ENCODE measurements around the gene BAZ2A. TPM values are rescaled to one million over a fixed set of nuclear protein-coding genes. Genes with fewer than 3 reads are reported as not detected.
A peak's percentile ranks its signal among the peaks of the same experiment; 100 is the strongest.

Gene BAZ2A
- total RNA-seq, 4 donors from 2014 or later, result 32.1 to 73.2 (median 54.6) TPM

DNA sequence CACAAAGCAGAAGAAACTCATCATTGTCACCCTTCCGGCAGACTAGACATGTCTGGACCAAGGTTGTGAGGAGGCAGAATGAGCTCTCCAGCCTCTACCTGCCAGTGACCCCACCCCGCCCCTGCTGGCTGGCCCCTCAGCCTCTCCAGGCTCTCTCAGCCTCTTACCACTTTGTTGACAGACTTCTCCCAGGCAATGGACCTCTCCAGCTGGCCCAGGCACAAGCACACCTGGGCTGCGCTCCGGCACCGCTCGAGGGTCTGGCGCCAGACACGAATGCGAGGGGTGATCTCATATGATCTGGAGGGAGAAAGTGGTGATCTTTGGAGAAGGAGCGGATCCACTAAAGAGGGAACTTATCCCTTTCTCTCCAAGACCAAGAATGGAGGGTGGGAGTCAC is 30.3 kb downstream of the BAZ2A start:
- Histone ChIP-seq H3K27ac (no peak overlapping the region), H3K4me1 (peaks cover 0 to 11% (median 0%) of the 10 kb centered on the region in 3 donors), H3K27me3 (no peaks in the 10 kb centered on the region), H3K9me3 (no peaks in the 10 kb centered on the region), H3K4me3 (no peak overlapping the region), H3K36me3 (peaks cover 9 to 100% of the 10 kb centered on the region in 2 donors)
- WGBS, 2 donors (ENCODE audit: low coverage in 1 of 2), result 60 to 88% methylated on average over 1 of the region's 10 CpGs
- TF ChIP-seq POLR2AphosphoS5 (IDR thresholded peaks at IDR 0.05), result no peak
- TF ChIP-seq, protein P1, sequence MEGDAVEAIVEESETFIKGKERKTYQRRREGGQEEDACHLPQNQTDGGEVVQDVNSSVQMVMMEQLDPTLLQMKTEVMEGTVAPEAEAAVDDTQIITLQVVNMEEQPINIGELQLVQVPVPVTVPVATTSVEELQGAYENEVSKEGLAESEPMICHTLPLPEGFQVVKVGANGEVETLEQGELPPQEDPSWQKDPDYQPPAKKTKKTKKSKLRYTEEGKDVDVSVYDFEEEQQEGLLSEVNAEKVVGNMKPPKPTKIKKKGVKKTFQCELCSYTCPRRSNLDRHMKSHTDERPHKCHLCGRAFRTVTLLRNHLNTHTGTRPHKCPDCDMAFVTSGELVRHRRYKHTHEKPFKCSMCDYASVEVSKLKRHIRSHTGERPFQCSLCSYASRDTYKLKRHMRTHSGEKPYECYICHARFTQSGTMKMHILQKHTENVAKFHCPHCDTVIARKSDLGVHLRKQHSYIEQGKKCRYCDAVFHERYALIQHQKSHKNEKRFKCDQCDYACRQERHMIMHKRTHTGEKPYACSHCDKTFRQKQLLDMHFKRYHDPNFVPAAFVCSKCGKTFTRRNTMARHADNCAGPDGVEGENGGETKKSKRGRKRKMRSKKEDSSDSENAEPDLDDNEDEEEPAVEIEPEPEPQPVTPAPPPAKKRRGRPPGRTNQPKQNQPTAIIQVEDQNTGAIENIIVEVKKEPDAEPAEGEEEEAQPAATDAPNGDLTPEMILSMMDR (IDR thresholded peaks at IDR 0.05), result no peak
- TF ChIP-seq EP300 (IDR thresholded peaks at IDR 0.05), result no peak
- no peak for TF ChIP-seq POLR2A (IDR thresholded peaks at IDR 0.05)
- no peak for ATAC-seq

DNA sequence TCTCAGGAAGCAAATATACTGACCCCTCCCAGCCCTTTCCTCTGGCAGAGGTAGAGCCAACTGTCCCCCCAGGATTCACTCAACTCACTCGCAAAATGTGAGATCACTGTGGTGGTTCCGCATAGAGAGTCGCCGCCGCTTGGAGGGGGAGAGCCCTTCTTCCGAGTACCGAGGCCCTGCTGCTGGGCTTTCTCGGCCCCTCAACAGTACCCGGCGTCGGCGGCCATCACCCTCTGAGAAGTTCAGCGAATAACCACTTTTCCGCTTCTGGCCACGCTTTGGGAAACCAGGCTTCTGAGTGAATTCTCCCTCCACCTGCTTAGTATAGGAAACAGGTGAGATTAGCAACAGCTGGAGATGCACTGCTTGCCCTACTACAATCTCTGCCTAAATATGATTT is 31.1 kb downstream of the BAZ2A start:
- Histone ChIP-seq H3K27me3 (no peaks in the 10 kb centered on the region), H3K4me1 (peaks cover 0 to 19% (median 0%) of the 10 kb centered on the region in 3 donors), H3K4me3 (no peak overlapping the region), H3K27ac (no peak overlapping the region), H3K9me3 (no peaks in the 10 kb centered on the region), H3K36me3 (peaks cover 5 to 94% of the 10 kb centered on the region in 2 donors)
- ATAC-seq, result no peak
- 93% methylated on average over 11 of the region's 15 CpGs; no CpG with 5 or more reads in 1 of the 2 donors for WGBS, 2 donors (ENCODE audit: low coverage in 1 of 2)
- no peak for TF ChIP-seq EP300 (IDR thresholded peaks at IDR 0.05)
- TF ChIP-seq POLR2AphosphoS5 (IDR thresholded peaks at IDR 0.05), result no peak
- TF ChIP-seq, protein P1 (IDR thresholded peaks at IDR 0.05), result no peak
- no peak for TF ChIP-seq POLR2A (IDR thresholded peaks at IDR 0.05)

DNA sequence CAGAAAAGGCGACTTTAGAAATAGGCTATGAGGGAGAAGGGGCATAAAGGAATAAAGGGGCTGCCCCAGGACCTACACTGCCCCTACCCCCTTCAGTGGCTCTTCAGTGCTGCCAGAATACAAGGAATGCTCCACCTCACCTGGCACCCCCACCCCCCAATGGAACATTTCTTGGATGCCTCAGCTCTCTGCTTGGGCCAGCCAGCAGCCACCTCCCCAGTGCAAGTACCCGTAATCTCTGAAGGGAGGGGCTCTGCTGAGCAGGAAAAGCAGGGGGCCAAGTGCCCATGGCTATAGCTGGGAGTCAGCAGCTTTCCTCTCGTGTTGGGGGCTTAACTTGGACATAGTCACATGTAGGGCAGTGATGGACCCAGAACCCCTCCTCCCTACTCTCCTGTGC is 33.3 kb downstream of the BAZ2A start:
- H3K36me3 ChIP-seq, result peaks cover 5 to 75% of the 10 kb centered on the region in 2 donors
- no peak for ATAC-seq

DNA sequence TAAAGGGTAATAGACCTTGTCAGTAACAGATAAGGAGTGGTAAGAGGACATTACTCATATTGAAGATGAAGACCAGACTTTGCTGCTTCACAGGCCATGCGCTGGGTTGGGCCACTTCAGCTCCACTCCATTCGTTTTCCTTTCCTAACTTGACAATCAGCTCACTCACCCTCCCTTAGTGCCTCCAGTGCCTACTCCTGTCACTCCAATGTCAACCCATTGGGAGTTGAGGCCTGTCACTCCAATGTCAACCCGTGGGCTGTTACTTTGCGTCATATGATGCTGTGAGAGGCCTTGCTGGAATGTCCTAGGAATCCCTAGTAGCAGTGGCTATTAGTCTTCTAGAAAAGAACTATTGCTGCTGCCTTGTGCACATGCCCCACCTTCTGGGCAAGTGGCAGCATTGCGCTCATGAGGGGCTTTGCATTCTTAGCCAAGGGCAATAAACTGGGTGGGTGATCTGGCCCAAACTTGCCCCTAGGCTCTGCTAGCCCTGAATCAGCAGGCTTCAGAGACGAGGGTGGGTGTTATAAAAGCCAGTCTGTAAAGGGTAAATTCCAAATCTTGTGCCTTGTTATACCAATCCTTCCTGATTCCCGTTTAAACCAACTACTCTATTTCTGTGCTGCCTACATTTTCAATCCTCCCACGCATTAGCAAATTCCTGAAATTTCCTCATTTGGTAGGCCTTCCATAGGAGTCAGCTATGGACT is 36.1 kb downstream of the BAZ2A start:
- no peak overlapping the region for H3K4me3 ChIP-seq
- H3K27ac ChIP-seq, result peak overlapping the region in 3 of 4 donors; percentile 65 to 70 (median 67)
- H3K9me3 ChIP-seq, result no peaks in the 10 kb centered on the region
- H3K4me1 ChIP-seq, result peaks cover 0 to 44% (median 0%) of the 10 kb centered on the region in 3 donors
- peak; percentile 68 for ATAC-seq
- TF ChIP-seq EP300 (IDR thresholded peaks at IDR 0.05), result no peak
- TF ChIP-seq, protein P1 (IDR thresholded peaks at IDR 0.05), result peak; percentile 69 to 83 (median 70)
- no peaks in the 10 kb centered on the region for H3K27me3 ChIP-seq
- 20 to 37% methylated on average over 6 to 8 of the region's 8 CpGs for WGBS, 2 donors (ENCODE audit: low coverage in 1 of 2)
- H3K36me3 ChIP-seq, result peaks cover 0 to 68% of the 10 kb centered on the region in 2 donors

More for the DNA sequence above, 33.3 kb downstream of the BAZ2A start:
- no peaks in the 10 kb centered on the region for H3K27me3 ChIP-seq
- peak overlapping the region in 3 of 4 donors; percentile 34 to 68 (median 67) for H3K27ac ChIP-seq
- 88 to 93% methylated on average over 1 of the region's 3 CpGs for WGBS, 2 donors (ENCODE audit: low coverage in 1 of 2)
- H3K9me3 ChIP-seq, result no peaks in the 10 kb centered on the region
- TF ChIP-seq, protein P1 (IDR thresholded peaks at IDR 0.05), result no peak
- no peak for TF ChIP-seq POLR2A (IDR thresholded peaks at IDR 0.05)
- no peak for TF ChIP-seq POLR2AphosphoS5 (IDR thresholded peaks at IDR 0.05)
- no peak for TF ChIP-seq EP300 (IDR thresholded peaks at IDR 0.05)
- peaks cover 0 to 28% (median 0%) of the 10 kb centered on the region in 3 donors for H3K4me1 ChIP-seq
- H3K4me3 ChIP-seq, result no peak overlapping the region

DNA sequence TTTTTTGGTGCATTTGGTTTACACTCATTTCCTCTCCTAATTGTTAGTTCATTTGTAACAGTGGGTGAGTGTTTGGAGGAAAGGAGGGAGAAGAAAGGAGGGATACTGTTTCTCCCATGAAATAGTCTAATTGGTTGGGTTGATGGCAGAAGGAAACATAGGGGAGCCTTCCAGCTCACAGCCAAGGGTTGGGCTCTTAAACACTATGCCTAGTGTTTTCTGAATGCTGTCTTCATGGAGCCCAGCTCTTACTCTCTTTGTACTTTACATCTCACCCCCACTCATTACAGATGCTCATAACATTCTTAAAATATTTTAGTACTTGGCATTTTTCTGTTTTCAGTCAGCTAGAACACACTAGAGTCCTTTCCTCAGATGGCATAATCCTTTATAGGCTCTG is 38.2 kb downstream of the BAZ2A start:
- H3K4me3 ChIP-seq, result no peak overlapping the region
- peaks cover 0 to 41% (median 0%) of the 10 kb centered on the region in 3 donors for H3K4me1 ChIP-seq
- H3K9me3 ChIP-seq, result no peaks in the 10 kb centered on the region
- H3K27me3 ChIP-seq, result no peaks in the 10 kb centered on the region
- TF ChIP-seq POLR2A (IDR thresholded peaks at IDR 0.05) (no peak), EP300 (IDR thresholded peaks at IDR 0.05) (no peak), POLR2AphosphoS5 (IDR thresholded peaks at IDR 0.05) (no peak)
- TF ChIP-seq, protein P1 (IDR thresholded peaks at IDR 0.05), result no peak
- peak; percentile 30 for ATAC-seq
- H3K36me3 ChIP-seq, result peaks cover 0 to 68% of the 10 kb centered on the region in 2 donors
- peak overlapping the region in 3 of 4 donors; percentile 44 to 70 (median 67) for H3K27ac ChIP-seq
